VCaP (cell line): ENCODE results near the gene FBXO17.

Experiments used
- H3K27ac ChIP-seq: fragments of 450-650 bp; 2 replicates; pipeline ENCODE4 v1.5.1; 2017
- CTCF ChIP-seq: fragments of 450-650 bp; conservative IDR thresholded peaks from 2 replicates; pipeline ENCODE4 v1.5.1; 2017; ENCODE audit warnings: mild to moderate bottlenecking, moderate library complexity

FBXO17 gene

GRCh38 chr19:38917921-38918491, 57.5 kb downstream of the FBXO17 start:
- 0 out of 2 replicates have a peak overlapping the region, but pooled peaks have one; percentile 4 for H3K27ac ChIP-seq
- TF ChIP-seq CTCF: peak; percentile 43; the same call in 1 of the 2 replicates

GRCh38 chr19:38917516-38917915, 58.0 kb downstream of the FBXO17 start:
- 0 out of 2 replicates have a peak overlapping the region, but pooled peaks have one; percentile 4 for H3K27ac ChIP-seq
- no peak for TF ChIP-seq CTCF

- H3K27ac ChIP-seq: no peak overlapping the region
Observed at GRCh38 chr19:38915329-38916321, 59.9 kb downstream of the FBXO17 start.

DNA sequence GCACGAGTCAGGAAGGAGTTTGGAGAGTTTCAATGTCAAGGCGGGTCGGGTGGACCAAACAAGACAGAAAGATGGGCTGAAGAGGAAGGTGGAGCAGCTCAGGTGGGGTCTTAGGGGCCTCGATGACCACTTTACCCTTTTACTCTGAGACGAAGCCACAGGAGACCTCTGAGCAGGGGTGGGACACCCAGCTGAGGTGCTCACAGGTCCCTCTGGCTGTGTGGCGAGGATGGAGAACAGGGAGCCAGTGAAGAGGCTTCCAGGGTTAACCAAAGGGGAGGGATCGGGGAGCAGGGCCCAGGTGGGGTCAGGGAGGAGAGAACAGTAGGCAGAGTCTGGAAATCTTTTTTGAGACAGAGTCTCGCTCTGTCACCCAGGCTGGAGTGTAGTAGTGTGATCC, 61.6 kb downstream of the FBXO17 start:
- TF ChIP-seq CTCF: no peak

More at GRCh38 chr19:38915329-38916321, 59.9 kb downstream of the FBXO17 start:
- no peak for TF ChIP-seq CTCF

DNA sequence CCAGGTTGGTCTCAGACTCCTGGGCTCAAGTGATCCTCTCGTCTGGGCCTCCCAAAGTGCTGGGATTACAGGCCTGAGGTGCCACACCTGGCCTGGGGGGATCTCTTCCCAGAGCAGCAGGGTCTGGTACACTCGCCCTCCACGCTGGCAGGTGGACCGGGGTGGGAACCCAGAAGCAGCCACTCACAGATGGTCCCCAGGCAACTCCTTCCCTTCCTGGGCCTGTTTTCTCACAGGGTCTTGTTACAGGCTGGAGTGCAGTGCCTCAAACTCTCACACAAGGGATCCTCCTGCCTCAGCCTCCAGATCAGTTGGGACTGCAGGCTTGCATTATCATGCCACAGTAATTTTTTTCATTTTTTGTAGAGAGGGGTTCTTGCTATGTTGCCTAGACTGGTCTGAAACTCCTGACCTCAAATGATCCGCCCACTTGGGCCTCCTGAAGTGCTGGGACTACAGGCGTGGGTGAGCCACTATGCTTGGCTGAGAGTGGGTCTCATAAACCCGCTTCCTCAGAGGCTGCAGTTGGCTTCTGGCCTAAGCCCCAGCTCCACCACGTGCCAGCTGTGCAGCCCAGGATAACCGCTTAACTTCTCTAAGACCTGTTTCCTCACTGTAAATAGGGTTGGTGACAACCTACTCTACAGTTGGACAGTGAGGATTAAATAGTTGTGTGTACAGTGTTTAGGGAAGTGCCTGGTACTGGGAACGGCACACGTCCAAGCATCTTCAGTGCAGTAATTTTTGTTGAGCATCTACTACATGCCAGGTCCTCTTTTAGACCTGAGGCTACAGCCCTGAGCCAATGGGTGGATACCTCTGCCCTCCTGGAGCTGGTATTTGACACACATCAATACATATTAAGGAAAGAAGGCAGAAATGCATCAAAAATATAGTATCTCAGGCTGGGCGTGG, 62.7 kb downstream of the FBXO17 start:
- no peak overlapping the region for H3K27ac ChIP-seq

More for the DNA sequence above, 61.6 kb downstream of the FBXO17 start:
- no peak overlapping the region for H3K27ac ChIP-seq

DNA sequence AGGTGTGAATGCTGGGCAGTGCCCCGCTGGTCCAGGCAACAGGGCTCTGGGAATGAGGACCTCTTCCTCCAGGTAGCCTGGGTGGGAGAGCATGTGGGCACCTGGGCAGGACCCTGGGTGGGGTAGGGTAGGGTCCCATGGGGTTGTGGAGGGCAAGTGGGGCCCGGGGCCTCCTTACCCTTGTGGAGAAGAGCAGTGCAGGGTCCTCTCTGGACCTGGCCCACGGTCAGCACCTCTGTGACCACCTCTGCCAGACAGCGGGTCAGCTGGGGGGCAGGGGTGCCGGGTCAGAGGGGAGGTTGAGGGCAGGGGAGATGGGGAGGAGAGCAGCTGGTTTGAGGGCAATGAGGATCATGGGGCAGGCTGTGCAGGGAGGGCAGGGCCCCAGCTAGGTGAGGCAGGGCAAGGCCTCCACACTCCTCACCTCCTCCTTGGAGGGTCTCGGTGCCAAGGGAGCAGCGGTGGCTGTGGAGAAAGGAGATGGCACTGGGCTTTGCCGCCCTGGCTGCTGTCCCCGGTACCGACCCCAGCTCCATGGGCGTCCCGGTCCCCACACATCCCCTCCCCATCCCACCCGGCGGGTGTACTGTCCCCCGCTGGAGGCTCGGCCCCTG, 64.0 kb downstream of the FBXO17 start:
- H3K27ac ChIP-seq: no peak overlapping the region

More for the DNA sequence above, 62.7 kb downstream of the FBXO17 start:
- no peak for TF ChIP-seq CTCF

More for the DNA sequence above, 64.0 kb downstream of the FBXO17 start:
- TF ChIP-seq CTCF: no peak
